Liver (tissue), 9 donors: ENCODE measurements around the gene SCARF1. TPM values are rescaled to one million over a fixed set of nuclear protein-coding genes. Genes with fewer than 3 reads are reported as not detected.

Source experiments
- DNase-seq: peaks from one replicate; pipeline ENCODE4 v3.0.0-alpha.2; 2017; ENCODE audit warnings: low spot score
- H3K27ac ChIP-seq, 2 donors: one replicate each; pipeline ENCODE4 v1.7.0; 2013; ENCODE audit warnings: inconsistent platforms in 2 of 2, low read length in 2 of 2, control low read depth in 1 of 2, low read depth in 1 of 2, mild to moderate bottlenecking in 1 of 2
- H3K27me3 ChIP-seq, 4 donors: one replicate each; pipeline versions ENCODE4 v1.6.1 to v1.7.0; 2013; ENCODE audit warnings: low read length in 3 of 4, inconsistent platforms in 1 of 4, mild to moderate bottlenecking in 1 of 4, moderate library complexity in 1 of 4; ENCODE audit not compliant: control insufficient read depth in 4 of 4, insufficient read depth in 4 of 4
- H3K36me3 ChIP-seq, 4 donors: one replicate each; pipeline versions ENCODE4 v1.6.1 to v1.7.0; 2013; ENCODE audit warnings: low read length in 3 of 4, mild to moderate bottlenecking in 3 of 4, low read depth in 1 of 4, moderate library complexity in 1 of 4; ENCODE audit not compliant: control insufficient read depth in 4 of 4, insufficient read depth in 3 of 4
- H3K4me1 ChIP-seq, 4 donors: one replicate each; pipeline versions ENCODE4 v1.6.1 to v1.7.0; 2013; ENCODE audit warnings: low read length in 3 of 4, mild to moderate bottlenecking in 3 of 4, moderate library complexity in 1 of 4; ENCODE audit not compliant: control insufficient read depth in 4 of 4, insufficient read depth in 4 of 4
- H3K4me3 ChIP-seq, 3 donors: one replicate each; pipeline versions ENCODE4 v1.6.1 to v1.7.0; 2013; ENCODE audit warnings: low read length in 3 of 3, control low read depth in 1 of 3, low read depth in 1 of 3, mild to moderate bottlenecking in 1 of 3
- H3K9ac ChIP-seq, 2 donors: one replicate each; pipeline ENCODE4 v1.7.0; 2013; ENCODE audit warnings: low read length in 2 of 2, mild to moderate bottlenecking in 2 of 2, moderate library complexity in 2 of 2, control low read depth in 1 of 2, low read depth in 1 of 2
- H3K9me3 ChIP-seq, 4 donors: one replicate each; pipeline versions ENCODE4 v1.6.1 to v1.7.0; 2013; ENCODE audit warnings: low read length in 3 of 4; ENCODE audit not compliant: control insufficient read depth in 4 of 4
- ATF3 ChIP-seq: IDR thresholded peaks from 2 replicates; pipeline ENCODE4 v1.6.1; 2016; ENCODE audit warnings: antibody characterized with exemption
- CTCF ChIP-seq: fragments of 150-350 bp; IDR thresholded peaks from 2 replicates; pipeline ENCODE4 v1.5.1; 2017; ENCODE audit warnings: improper control_type of control experiment, low read depth, low read length; ENCODE audit not compliant: missing input control
- EGR1 ChIP-seq, 2 donors: IDR thresholded peaks; 2 replicates each; pipeline ENCODE4 v1.6.1; 2016 to 2018; ENCODE audit warnings: antibody characterized with exemption in 2 of 2, low read depth in 2 of 2
- FOXA1 ChIP-seq: IDR thresholded peaks from 2 replicates; pipeline ENCODE4 v1.6.1; 2016; ENCODE audit warnings: antibody characterized with exemption
- FOXA2 ChIP-seq: IDR thresholded peaks from 2 replicates; pipeline ENCODE4 v1.6.1; 2016; ENCODE audit warnings: antibody characterized with exemption
- GABPA ChIP-seq, 2 donors: IDR thresholded peaks in 1 of 2; conservative IDR thresholded peaks in 1 of 2; 2 replicates each; pipeline ENCODE4 v1.6.1; 2016; ENCODE audit warnings: antibody characterized with exemption in 2 of 2, mild to moderate bottlenecking in 1 of 2, moderate library complexity in 1 of 2
- HNF4A ChIP-seq, 2 donors: conservative IDR thresholded peaks; 2 replicates each; pipeline ENCODE4 v1.6.1; 2016; ENCODE audit warnings: antibody characterized with exemption in 2 of 2, mild to moderate bottlenecking in 2 of 2
- HNF4G ChIP-seq: IDR thresholded peaks from 2 replicates; pipeline ENCODE4 v1.6.1; 2016; ENCODE audit warnings: antibody characterized with exemption
- JUND ChIP-seq, 2 donors: IDR thresholded peaks; 2 replicates each; pipeline ENCODE4 v1.6.1; 2016; ENCODE audit warnings: antibody characterized with exemption in 2 of 2
- MAX ChIP-seq: IDR thresholded peaks from 2 replicates; pipeline ENCODE4 v1.6.1; 2016; ENCODE audit warnings: antibody characterized with exemption
- NR2F2 ChIP-seq: IDR thresholded peaks from 2 replicates; pipeline ENCODE4 v1.6.1; 2016; ENCODE audit warnings: antibody characterized with exemption
- RAD21 ChIP-seq, 2 donors: IDR thresholded peaks; 2 replicates each; pipeline ENCODE4 v1.6.1; 2016; ENCODE audit warnings: antibody characterized with exemption in 2 of 2, mild to moderate bottlenecking in 2 of 2
- REST ChIP-seq: IDR thresholded peaks from 2 replicates; pipeline ENCODE4 v1.6.1; 2016; ENCODE audit warnings: antibody characterized with exemption, mild to moderate bottlenecking
- RXRA ChIP-seq, 2 donors: IDR thresholded peaks; 2 replicates each; pipeline ENCODE4 v1.6.1; 2017 to 2018; ENCODE audit warnings: antibody characterized with exemption in 2 of 2, mild to moderate bottlenecking in 1 of 2
- SP1 ChIP-seq: IDR thresholded peaks from 2 replicates; pipeline ENCODE4 v1.6.1; 2018; ENCODE audit warnings: antibody characterized with exemption, mild to moderate bottlenecking
- TAF1 ChIP-seq: conservative IDR thresholded peaks from 2 replicates; pipeline ENCODE4 v1.6.1; 2016; ENCODE audit warnings: antibody characterized with exemption, mild to moderate bottlenecking
- YY1 ChIP-seq: IDR thresholded peaks from 2 replicates; pipeline ENCODE4 v1.6.1; 2016; ENCODE audit warnings: antibody characterized with exemption, mild to moderate bottlenecking
- ZBTB33 ChIP-seq: IDR thresholded peaks from 2 replicates; pipeline ENCODE4 v1.6.1; 2016; ENCODE audit warnings: antibody characterized with exemption
- WGBS: extraction: QIAGEN DNeasy Blood & Tissue Kit; methylation state at CpG from one replicate; pipeline ENCODE4 v1.1.7; 2013; 5-methylcytosine and 5-hydroxymethylcytosine counted together
- polyA plus RNA-seq, 2 donors: library from polyadenylated mRNA; stranded (reverse) in 1 of 2; unstranded in 1 of 2; fragments of 200-250 nt in 1 of 2; fragments of >200 nt in 1 of 2; fragmentation: Nextera tagmentation in 1 of 2; extraction: Ambion mirVana in 1 of 2; gene quantifications; one replicate each; pipeline versions ENCODE4 v1.2.1 to v1.2.3, GENCODE V29; 2013 to 2015
- total RNA-seq, 2 donors: library from RNA; depleted of rRNA; stranded (reverse); fragments of >200 nt; gene quantifications; one replicate each; pipeline ENCODE4 v1.2.3, GENCODE V29; 2014
- donor health status: healthy.
- donor health status: healthy.
- donor health status: healthy.
- donor health status: healthy.
- donor health status: healthy.

The SCARF1 gene
- total and polyA plus RNA-seq, 4 donors, result 1.3 to 11.9 (median 8.4) TPM

GRCh38 chr17:1592751-1593629, 52.5 kb downstream of the SCARF1 start:
- Histone ChIP-seq H3K4me3 (no peak overlapping the region), H3K9ac (no peak overlapping the region), H3K27ac (no peak overlapping the region), H3K27me3 (no peaks in the 10 kb centered on the region), H3K36me3 (no peaks in the 10 kb centered on the region), H3K9me3 (no peaks in the 10 kb centered on the region), H3K4me1 (peaks cover 0 to 4% (median 0%) of the 10 kb centered on the region in 4 donors)
- WGBS, result 84% methylated on average over 25 of the region's 25 CpGs
- TF ChIP-seq YY1 (no peak), FOXA1 (no peak), ZBTB33 (no peak), ATF3 (no peak), FOXA2 (no peak), RAD21 (IDR thresholded peaks at IDR 0.05) (no peak), HNF4A (conservative IDR thresholded peaks at IDR 0.05) (no peak), REST (no peak), CTCF (no peak), RXRA (IDR thresholded peaks at IDR 0.05) (no peak), MAX (no peak), JUND (IDR thresholded peaks at IDR 0.05) (no peak), EGR1 (IDR thresholded peaks at IDR 0.05; ENCODE audit: low read depth in 2 of 2) (no peak), SP1 (no peak), NR2F2 (no peak), HNF4G (no peak), GABPA (IDR thresholded peaks at IDR 0.05 in 1 of 2, conservative IDR thresholded peaks at IDR 0.05 in 1 of 2) (no peak), TAF1 (no peak)
- no peak for DNase-seq
